HepG2 (cell line): ENCODE data around the gene SOX13. TPM values are rescaled to one million over a fixed set of nuclear protein-coding genes. Genes with fewer than 3 reads are reported as not detected.

Source experiments
- ATAC-seq: fragments of 200-7000 bp; cut with Tn5 transposase; 3 replicates; pipeline ENCODE4 v1.9.1; 2020; ENCODE audit warnings: mild to moderate bottlenecking, moderate library complexity
- BruUV-seq: library from RNA; stranded (reverse); fragments of 400-500 nt; replicated peaks from 2 replicates; lab custom pipeline; 2021; lab: Mats Ljungman, UMichigan
- CTCF ChIA-PET: fragments of 300-600 bp; formaldehyde crosslinking; extraction: SDS; loops from one replicate; lab custom pipeline; 2021; ENCODE audit warnings: low total read pairs, inconsistent platforms, low intra/inter-chr PET ratio; lab: Yijun Ruan, JAX
- POLR2A ChIA-PET: fragments of 350-600 bp; sonication (Branson Sonifier 250); formaldehyde crosslinking; loops from one replicate; lab custom pipeline; 2020; ENCODE audit warnings: antibody characterized with exemption, inconsistent platforms; lab: Yijun Ruan, JAX
- DNase-seq: peaks from one replicate; pipeline ENCODE4 v3.0.0-alpha.2; 2015; ENCODE audit warnings: low spot score
- FAIRE-seq: peaks from 3 replicates; lab custom pipeline; 2011; peaks lifted over from hg19 to GRCh38; lab: Jason Lieb, UNC
- H2AFZ ChIP-seq: one replicate; pipeline ENCODE4 v1.6.1; 2011; ENCODE audit warnings: low read length, inconsistent platforms
- H3K27ac ChIP-seq: fragments of 300-600 bp; 3 replicates; pipeline ENCODE4 v1.8.0; 2011; ENCODE audit warnings: mixed run types, mild to moderate bottlenecking, mixed read lengths, low read length, inconsistent platforms; ENCODE audit not compliant: insufficient read depth; ENCODE audit errors: extremely low read length
- H3K27me3 ChIP-seq, 2 experiments: fragments of 200-600 bp in 1 of 2; 2 replicates in 1 of 2; 3 replicates in 1 of 2; pipeline versions ENCODE4 v1.6.0 to v1.8.0; 2011; ENCODE audit warnings: low read length in 2 of 2, mild to moderate bottlenecking in 2 of 2, moderate library complexity in 2 of 2, inconsistent platforms in 1 of 2; ENCODE audit not compliant: insufficient read depth in 2 of 2, control insufficient read depth in 1 of 2
- H3K36me3 ChIP-seq, 2 experiments: fragments of 200-600 bp in 1 of 2; replicated peaks in 1 of 2; 2 replicates in 1 of 2; 3 replicates in 1 of 2; pipeline versions ENCODE4 v1.5.1 to v1.8.0; 2011; ENCODE audit warnings: low read length in 2 of 2, inconsistent platforms in 1 of 2; ENCODE audit not compliant: insufficient read depth in 2 of 2, control insufficient read depth in 1 of 2
- H3K4me1 ChIP-seq: 2 replicates; pipeline ENCODE4 v1.5.1; 2012; ENCODE audit warnings: low read length, inconsistent platforms; ENCODE audit not compliant: insufficient read depth
- H3K4me2 ChIP-seq: 2 replicates; pipeline ENCODE4 v1.6.0; 2011; ENCODE audit warnings: low read depth, low read length, inconsistent platforms
- H3K4me3 ChIP-seq, 3 experiments: fragments of 200-600 bp in 1 of 3; sonication (generic), shearing (Covaris generic) in 1 of 3; replicated peaks in 1 of 3; 2 replicates each; pipeline ENCODE4 v1.5.1; 2011 to 2016; ENCODE audit warnings: low read length in 3 of 3, inconsistent platforms in 2 of 3, low read depth in 2 of 3, mild to moderate bottlenecking in 2 of 3, control low read depth in 1 of 3, mixed read lengths in 1 of 3; ENCODE audit not compliant: insufficient read depth in 1 of 3
- H3K79me2 ChIP-seq: one replicate; pipeline ENCODE4 v1.6.1; 2011; ENCODE audit warnings: low read length, inconsistent platforms; ENCODE audit not compliant: insufficient read depth
- H3K9ac ChIP-seq: 2 replicates; pipeline ENCODE4 v1.6.0; 2011; ENCODE audit warnings: mild to moderate bottlenecking, low read depth, low read length, inconsistent platforms; ENCODE audit not compliant: insufficient read depth
- H3K9me3 ChIP-seq: 2 replicates; pipeline ENCODE4 v1.5.1; 2012; ENCODE audit warnings: mild to moderate bottlenecking, low read length
- H4K20me1 ChIP-seq: 2 replicates; pipeline ENCODE4 v1.6.0; 2011; ENCODE audit warnings: inconsistent platforms, mild to moderate bottlenecking, low read length, moderate library complexity; ENCODE audit not compliant: insufficient read depth
- FOXA1 ChIP-seq, 2 experiments: fragments of 450-650 bp in 1 of 2; sonication (generic) in 1 of 2; formaldehyde crosslinking in 1 of 2; IDR thresholded peaks; 2 replicates each; pipeline versions ENCODE4 v1.4.0 to v1.6.1; 2016 to 2020; ENCODE audit warnings: missing genetic modification reagents in 1 of 2
- HDAC6 ChIP-seq: fragments of 200-600 bp; sonication (generic); IDR thresholded peaks from 2 replicates; pipeline ENCODE4 v1.7.0; 2017; ENCODE audit warnings: mild to moderate bottlenecking, antibody characterized with exemption, low read length, low read depth
- HNF4A ChIP-seq: sonication (generic); formaldehyde crosslinking; IDR thresholded peaks from 2 replicates; pipeline ENCODE4 v1.4.0; 2020; ENCODE audit warnings: missing genetic modification reagents
- HNF4G ChIP-seq, 2 experiments: sonication (generic) in 1 of 2; formaldehyde crosslinking in 1 of 2; IDR thresholded peaks; 2 replicates each; pipeline versions ENCODE4 v1.4.0 to v1.6.1; 2011 to 2020; ENCODE audit warnings: borderline replicate concordance in 2 of 2, low read depth in 2 of 2, mild to moderate bottlenecking in 2 of 2, low read length in 1 of 2, missing genetic modification reagents in 1 of 2, moderate library complexity in 1 of 2
- KLF11 ChIP-seq: IDR thresholded peaks from 2 replicates; pipeline ENCODE4 v1.6.1; 2016; ENCODE audit warnings: missing compliant biosample characterization
- NFKB2 ChIP-seq: sonication (generic); formaldehyde crosslinking; IDR thresholded peaks from 2 replicates; pipeline ENCODE4 v1.4.0; 2020; ENCODE audit warnings: missing genetic modification reagents, borderline replicate concordance
- PAXIP1 ChIP-seq: sonication (generic); formaldehyde crosslinking; conservative IDR thresholded peaks from 2 replicates; pipeline ENCODE4 v1.4.0; 2020; ENCODE audit warnings: mild to moderate bottlenecking, missing genetic modification reagents, moderate library complexity
- ZMYM2 ChIP-seq: sonication (generic); formaldehyde crosslinking; IDR thresholded peaks from 2 replicates; pipeline ENCODE4 v1.8.0; 2022; ENCODE audit warnings: mild to moderate bottlenecking, missing genetic modification reagents
- ZNF281 ChIP-seq: sonication (generic); formaldehyde crosslinking; IDR thresholded peaks from 2 replicates; pipeline ENCODE4 v1.4.0; 2020; ENCODE audit warnings: missing genetic modification reagents, borderline replicate concordance
- ZNF331 ChIP-seq: sonication (generic); formaldehyde crosslinking; IDR thresholded peaks from 2 replicates; pipeline ENCODE4 v1.4.0; 2020; ENCODE audit warnings: missing genetic modification reagents
- ZNF710 ChIP-seq: sonication (generic); formaldehyde crosslinking; IDR thresholded peaks from 2 replicates; pipeline ENCODE4 v1.5.0; 2020; ENCODE audit warnings: mild to moderate bottlenecking, missing genetic modification reagents, borderline replicate concordance
- ZNF740 ChIP-seq: sonication (generic); formaldehyde crosslinking; IDR thresholded peaks from 2 replicates; pipeline ENCODE4 v1.4.0; 2020; ENCODE audit warnings: missing genetic modification reagents
- WGBS: methylation state at CpG from one replicate; pipeline ENCODE4 v1.1.6; 2017; ENCODE audit warnings: low lambda C conversion rate; 5-methylcytosine and 5-hydroxymethylcytosine counted together
- in situ Hi-C: cut with HindIII; loops from 2 replicates; pipeline ENCODE4 v1.10.0; 2017; ENCODE audit warnings: low pct_unique_long_range_greater_than_20kb; ENCODE audit not compliant: extremely low pct_ligation_motif_present
- intact Hi-C: fragments of 100-400 bp; cut with micrococcal nuclease; formaldehyde crosslinking; loops from one replicate; pipeline ENCODE4 v1.10.0; 2022; ENCODE audit not compliant: unreplicated experiment
- polyA plus RNA-seq, 8 experiments: library from polyadenylated mRNA; depleted of rRNA in 3 of 8; stranded (reverse) in 7 of 8; unstranded in 1 of 8; fragments of >200 nt; fragmentation: Illumina TruSeq in 4 of 8; extraction: Trizol in 4 of 8; gene quantifications; 2 replicates each; pipeline versions ENCODE4 v1.2.1 to v1.2.3, GENCODE V29; 2011 to 2016; ENCODE audit warnings: low read depth in 4 of 8, missing spikeins in 1 of 8, mixed read lengths in 1 of 8; ENCODE audit not compliant: insufficient read depth in 1 of 8
- total RNA-seq, 5 experiments: library from RNA; depleted of rRNA; stranded (reverse); fragments of >200 nt; fragmentation: Illumina TruSeq; extraction: Trizol; gene quantifications; 2 replicates each; pipeline ENCODE4 v1.2.3, GENCODE V29; 2016; ENCODE audit warnings: low read depth in 1 of 5

SOX13 gene
- total and polyA plus RNA-seq, 2 of the 13 experiments (the other 11 are each of a cell fraction or from before 2014, with no cell fraction given): 13.3 to 15.8 TPM

- CTCF ChIA-PET: no interaction called here
- peak; percentile 24 for DNase-seq
- ATAC-seq: peak; percentile 34
- BruUV-seq: no TSS peak
- H3K4me3 ChIP-seq: peak overlapping the region in 1 of 3 experiments; percentile 51; a peak in 1 of 6 replicates
- POLR2A ChIA-PET: interaction anchor here (0.9 to 2.6 kb wide), 3 partner anchors 9 to 14 kb away, joined by 3 to 20 read pairs (median 15); no protein-coding TSS in a partner anchor
- peak overlapping the region; percentile 81 for H3K4me2 ChIP-seq
- 33% methylated on average over 4 of the region's 6 CpGs for WGBS
- H3K9me3 ChIP-seq: no peaks in the 10 kb centered on the region
- no peaks in the 10 kb centered on the region; a peak in 1 of 5 replicates for H3K36me3 ChIP-seq
- peaks cover 84% of the 10 kb centered on the region for H3K4me1 ChIP-seq
- no peaks in the 10 kb centered on the region for H3K27me3 ChIP-seq
- H4K20me1 ChIP-seq: 0 out of 2 replicates have a peak, but pooled peaks cover 2% of the 10 kb centered on the region
- H2AFZ ChIP-seq: no peak overlapping the region
- H3K9ac ChIP-seq: peak overlapping the region; percentile 46; the same call in 1 of the 2 replicates
- intact Hi-C loops: no loop called here
- peak overlapping the region; percentile 70 for H3K27ac ChIP-seq
- H3K79me2 ChIP-seq: peaks cover 82% of the 10 kb centered on the region
- in situ Hi-C loops: no loop called here
- no peak for FAIRE-seq
- TF ChIP-seq HNF4A (CRISPR knock-in tag) (peak; percentile 36; the same call in 1 of the 2 replicates), PAXIP1 (CRISPR knock-in tag) (0 out of 2 replicates have a peak, but pooled peaks have one; percentile 10), HDAC6 (no peak), FOXA1 (IDR thresholded peaks at IDR 0.05) (no peak), FOXA1 (CRISPR knock-in tag; IDR thresholded peaks at IDR 0.05) (0 out of 2 replicates have a peak, but pooled peaks have one; percentile 9), ZNF740 (CRISPR knock-in tag) (no peak), ZNF281 (peak; percentile 96), HNF4G (IDR thresholded peaks at IDR 0.05; ENCODE audit: borderline replicate concordance, low read depth, low read length) (0 out of 2 replicates have a peak, but pooled peaks have one; percentile 33), HNF4G (CRISPR knock-in tag; IDR thresholded peaks at IDR 0.05; ENCODE audit: borderline replicate concordance, low read depth) (no peak), ZNF331 (CRISPR knock-in tag) (peak; percentile 22; the same call in 1 of the 2 replicates), ZNF710 (no peak), NFKB2 (CRISPR knock-in tag) (no peak), KLF11 (CRISPR knock-in tag) (no peak), ZMYM2 (no peak)
These were observed 21.4 kb downstream of the SOX13 start for GRCh38 chr1:204094313-204094729.
